HL-60/S4 (cell line): Measurements from ENCODE around the gene SCN8A.
"Not testable (repeated sequence)": the region's sequence is repeated elsewhere in the genome, so short reads cannot be mapped to it uniquely, and the experiment has no call there.

ENCODE experiments used
- in situ Hi-C: fragments of 300-500 bp; cut with MboI; formaldehyde crosslinking; loops from 2 replicates; pipeline ENCODE4 v1.14.3; 2022; ENCODE audit warnings: low sequenced_read_pairs

SCN8A gene

GRCh38 chr12:51591016-51591901 lies at the start of gene SCN8A:
SCN8A (plus strand) TSS chr12:51591233; CDS start chr12:51662818, 71,585 bp downstream.
- in situ Hi-C loops: no loop called here

DNA sequence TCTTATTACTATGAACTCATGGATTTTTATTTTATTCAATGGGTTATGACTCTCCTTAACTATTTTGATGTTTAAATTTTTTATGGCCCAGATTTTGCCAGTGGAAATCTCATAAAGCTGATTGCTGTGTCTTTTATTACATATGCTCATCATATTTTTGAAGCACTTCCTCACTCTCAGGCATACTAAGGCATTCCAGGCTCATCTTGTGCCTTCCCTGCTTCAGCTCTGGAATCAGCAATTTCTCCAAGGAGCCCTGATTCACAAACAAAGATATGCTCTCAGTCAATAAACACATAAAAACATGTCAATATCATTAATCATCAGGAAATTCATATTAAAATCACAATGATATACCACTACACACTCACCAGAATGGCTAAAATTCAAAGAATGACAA lies 44.9 kb upstream of the SCN8A start:
- in situ Hi-C loops: no loop called here

DNA sequence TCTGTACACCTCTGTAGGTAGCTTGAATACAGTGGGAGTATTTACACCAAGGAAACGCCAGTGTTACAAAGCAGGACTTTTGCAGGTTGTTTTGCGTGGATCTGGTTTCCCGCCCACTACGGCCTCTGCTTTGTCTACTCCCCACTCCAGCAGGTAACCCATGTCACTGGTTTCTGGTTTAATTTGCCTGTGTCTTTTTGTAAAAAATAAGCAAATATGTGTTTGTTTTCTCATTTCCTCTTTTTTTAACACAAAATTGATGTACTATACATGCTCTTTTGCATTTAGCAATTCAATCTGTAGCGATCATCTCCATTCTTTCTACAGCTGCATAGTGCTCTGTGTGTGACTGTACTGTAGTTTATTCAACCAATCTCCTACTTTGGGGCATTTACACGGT lies 43.4 kb upstream of the SCN8A start:
- in situ Hi-C loops: no loop called here

DNA sequence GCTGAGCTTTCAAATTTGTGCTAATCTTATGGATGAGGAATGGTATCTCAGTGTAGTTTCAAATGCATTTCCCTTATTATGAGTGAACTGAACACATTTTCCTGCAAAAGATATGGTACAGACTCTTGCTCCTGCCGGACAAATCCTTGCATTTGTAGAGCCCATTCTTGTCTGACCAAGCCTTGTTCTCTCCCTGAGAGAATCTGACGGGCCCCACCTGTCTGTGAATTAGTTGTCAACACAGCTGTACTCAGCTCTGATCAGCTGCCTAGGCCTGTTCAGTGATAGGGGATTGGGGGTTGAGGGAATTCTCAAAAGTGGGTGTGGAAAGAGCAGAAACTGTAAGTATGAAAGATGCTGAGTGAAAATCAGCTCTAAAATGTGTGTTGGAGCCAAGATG lies 42.8 kb upstream of the SCN8A start:
- in situ Hi-C loops: no loop called here

GRCh38 chr12:51549637-51550036 lies 41.4 kb upstream of the SCN8A start:
- in situ Hi-C loops: no loop called here

- in situ Hi-C loops: not testable (repeated sequence)
Measured at GRCh38 chr12:51568271-51569032, 22.6 kb upstream of the SCN8A start.

DNA sequence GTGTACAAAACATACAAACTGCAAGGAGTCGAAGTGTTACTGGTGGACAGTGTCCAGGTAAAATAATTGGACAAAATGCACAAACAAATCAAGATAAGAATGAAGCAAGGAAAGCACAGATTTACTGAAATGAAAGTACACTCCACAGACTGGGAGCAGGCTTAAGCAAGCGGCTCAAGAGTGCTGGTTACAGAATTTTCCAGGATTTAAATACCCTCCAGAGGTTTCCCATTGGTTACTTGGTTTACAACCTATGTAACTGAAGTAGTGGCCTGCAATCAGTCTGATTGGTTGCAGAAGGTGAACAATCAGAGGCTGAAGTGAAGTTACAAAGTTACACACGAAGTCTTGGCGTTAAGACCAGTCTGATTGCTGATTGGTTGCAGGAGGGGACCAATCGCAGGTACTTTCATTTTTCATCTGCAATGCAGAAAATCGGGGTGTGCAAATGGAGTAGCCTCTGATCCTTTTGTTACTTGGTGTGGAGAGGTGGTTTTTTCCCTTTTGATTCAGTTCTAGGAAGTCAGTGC lies 11.6 kb upstream of the SCN8A start:
- in situ Hi-C loops: no loop called here

DNA sequence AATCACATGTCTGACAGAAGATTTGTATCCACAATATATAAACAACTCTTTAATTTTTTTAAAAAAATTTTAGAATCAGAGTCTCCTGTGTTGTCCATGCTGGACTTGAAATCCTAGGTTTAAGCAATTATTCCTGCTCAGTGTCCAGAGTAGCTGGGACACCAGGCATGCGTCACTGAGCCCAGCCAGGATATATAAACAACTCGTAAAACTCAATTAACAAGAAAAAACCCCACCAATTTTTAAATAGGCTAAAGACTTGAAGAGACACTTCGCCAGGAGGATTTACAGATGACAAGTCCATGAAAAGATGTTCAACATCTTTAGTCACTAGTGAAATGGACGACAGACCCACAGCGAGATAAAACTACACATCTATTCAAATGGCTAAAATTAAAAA lies 2.0 kb upstream of the SCN8A start:
- in situ Hi-C loops: no loop called here

DNA sequence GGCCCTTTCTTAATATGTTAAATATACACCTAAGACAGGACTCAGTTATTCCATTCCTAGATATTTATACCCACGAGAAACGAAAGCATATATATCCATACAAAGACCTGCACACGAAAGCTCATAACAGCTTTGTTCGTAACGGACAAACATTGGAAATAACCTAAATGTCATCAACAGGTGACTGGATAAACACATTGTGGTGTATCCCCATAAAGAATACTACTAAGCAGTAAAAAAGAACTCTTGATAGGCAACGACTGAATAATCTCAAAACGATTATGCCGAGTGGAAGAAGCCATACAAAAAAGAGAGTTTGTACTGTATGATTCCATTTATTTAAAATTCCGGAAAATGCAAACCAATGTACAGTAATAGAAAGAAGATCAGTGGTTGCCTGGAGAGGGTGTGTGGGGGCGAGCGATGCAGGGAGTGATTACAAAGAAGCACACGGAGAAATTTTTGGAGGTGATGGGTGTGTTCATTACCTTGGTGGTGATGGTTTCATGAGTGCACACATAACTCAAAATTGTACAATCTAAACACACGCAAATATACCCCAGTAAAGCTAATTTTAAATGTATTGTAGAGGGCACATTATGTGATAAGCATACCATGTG lies 1.4 kb upstream of the SCN8A start:
- in situ Hi-C loops: no loop called here

- in situ Hi-C loops: no loop called here
Measured at GRCh38 chr12:51590347-51591015, 552 bp upstream of the SCN8A start.

DNA sequence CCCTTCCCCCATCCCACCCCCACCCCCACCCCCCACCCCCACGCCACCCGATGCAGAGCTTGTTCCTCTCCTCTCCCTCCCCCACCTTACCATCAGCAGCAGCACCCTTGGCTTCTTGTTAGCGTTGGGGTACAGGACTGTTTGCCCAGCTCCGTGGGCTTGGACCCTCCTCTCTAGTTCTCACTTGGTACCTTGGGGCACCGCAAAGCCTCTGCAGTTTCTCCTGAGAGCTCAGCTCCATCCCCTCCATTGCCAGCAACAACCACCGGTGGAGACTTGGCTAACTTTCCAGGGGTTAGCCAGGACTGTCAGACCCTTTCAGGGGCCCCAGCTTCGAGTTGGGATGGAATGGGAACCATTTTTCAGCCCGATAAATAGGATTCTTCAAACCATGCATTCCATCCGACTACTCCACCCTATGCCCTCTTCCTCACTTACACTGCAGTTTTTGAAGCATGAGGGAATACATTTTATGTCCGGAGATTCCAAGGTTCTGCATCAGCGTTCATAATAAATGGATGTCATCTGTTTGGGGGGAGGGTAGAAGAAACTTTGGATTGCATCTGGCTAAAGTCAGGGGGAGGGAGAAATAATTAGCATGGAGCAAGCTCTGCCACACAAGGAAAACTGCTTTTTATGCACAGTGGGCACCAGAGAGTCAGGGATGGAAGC lies 1.1 kb downstream of the SCN8A start:
- in situ Hi-C loops: no loop called here

DNA sequence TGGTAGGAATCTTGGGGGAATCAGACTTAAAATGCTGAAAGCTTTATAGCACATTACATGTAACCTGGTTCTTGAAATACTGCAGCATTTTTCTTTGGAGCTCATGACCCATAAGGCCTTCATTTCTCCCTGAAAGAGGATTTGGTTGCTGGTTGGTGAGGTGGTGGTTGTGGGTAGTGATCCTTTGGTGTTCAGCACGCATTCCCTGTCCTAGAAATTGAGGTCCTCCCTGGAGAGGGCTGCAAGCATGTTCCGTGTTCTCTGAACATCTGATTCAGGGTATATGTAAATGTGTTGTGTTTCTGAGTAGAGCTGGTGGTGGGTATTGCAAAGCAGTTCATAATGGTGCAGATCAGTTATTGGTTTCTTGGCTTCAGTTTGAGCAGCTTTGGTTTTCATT lies 2.0 kb downstream of the SCN8A start:
- in situ Hi-C loops: no loop called here

DNA sequence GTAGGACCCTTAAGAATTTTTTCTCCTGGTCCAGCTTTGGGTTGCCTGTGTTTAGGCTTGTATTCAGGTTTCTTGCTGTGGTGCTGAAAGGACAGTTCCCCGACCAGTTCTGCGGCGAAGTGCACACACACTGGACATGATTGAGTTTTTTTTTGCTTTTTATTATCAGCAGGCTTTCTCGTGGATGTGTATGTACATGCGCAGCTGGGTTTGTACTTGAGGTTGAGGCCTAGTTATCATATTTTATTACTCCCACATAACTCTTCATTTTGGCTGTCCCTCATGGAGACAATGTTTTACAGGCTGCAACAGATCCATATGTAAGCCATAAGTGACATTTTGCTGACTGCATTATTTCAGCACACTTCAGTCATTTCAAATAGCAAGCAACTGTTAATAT lies 2.5 kb downstream of the SCN8A start:
- in situ Hi-C loops: no loop called here

DNA sequence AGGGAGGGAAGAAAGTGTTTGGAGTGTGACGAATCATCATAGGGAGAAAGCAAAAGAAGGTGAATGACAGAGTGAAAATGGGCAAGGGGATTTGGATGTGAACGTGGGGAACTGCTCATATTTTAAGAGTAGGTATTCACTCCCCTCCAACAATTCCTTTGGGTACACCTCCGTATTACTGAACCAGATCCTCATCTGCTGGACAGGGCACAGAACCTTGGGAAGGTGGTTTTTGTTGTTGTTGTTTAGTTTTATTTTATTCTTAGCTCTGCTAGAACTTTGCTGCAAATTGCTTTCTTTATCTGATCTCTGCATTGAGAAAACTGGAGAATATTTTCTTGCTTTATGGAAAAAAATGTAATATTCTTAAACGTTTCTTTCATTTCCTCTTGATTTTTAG lies 7.1 kb downstream of the SCN8A start:
- in situ Hi-C loops: no loop called here

DNA sequence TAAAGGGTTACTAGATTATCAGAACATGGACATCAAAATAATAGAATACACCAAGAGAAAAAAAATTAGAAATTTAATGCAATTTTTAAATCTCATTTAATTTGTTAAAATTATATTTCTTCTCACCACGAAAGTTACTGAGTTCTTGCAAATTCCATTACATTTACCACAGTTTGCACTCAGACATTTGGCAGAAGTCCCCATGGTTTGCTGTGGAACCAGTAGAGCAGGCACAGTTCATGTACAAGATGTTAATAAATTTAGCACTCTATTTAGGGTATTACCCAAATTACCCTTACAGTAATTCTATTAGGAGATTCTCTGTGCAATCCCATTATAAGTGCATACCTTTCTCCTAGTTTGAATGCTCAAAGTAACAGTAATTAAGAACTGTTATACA lies 9.7 kb downstream of the SCN8A start:
- in situ Hi-C loops: no loop called here

- in situ Hi-C loops: no loop called here
Measured at GRCh38 chr12:51601241-51601640, 10.2 kb downstream of the SCN8A start.

DNA sequence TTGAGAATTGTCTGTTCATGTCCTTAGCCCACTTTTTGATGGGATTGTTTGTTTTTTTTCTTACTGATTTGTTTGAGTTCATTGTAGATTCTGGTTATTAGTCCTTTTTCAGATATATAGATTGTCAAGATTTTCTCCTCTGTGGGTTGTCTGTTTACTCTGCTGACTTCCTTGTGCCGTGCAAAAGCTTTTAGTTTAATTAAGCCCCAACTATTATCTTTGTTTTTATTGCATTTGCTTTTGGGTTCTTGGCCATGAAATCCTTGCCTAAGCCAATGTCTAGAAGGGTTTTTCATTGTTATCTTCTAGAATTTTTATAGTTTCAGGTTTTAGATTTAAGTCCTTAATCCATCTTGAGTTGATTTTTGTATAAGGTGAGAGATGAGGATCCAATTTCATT lies 14.9 kb downstream of the SCN8A start:
- in situ Hi-C loops: not testable (repeated sequence)

DNA sequence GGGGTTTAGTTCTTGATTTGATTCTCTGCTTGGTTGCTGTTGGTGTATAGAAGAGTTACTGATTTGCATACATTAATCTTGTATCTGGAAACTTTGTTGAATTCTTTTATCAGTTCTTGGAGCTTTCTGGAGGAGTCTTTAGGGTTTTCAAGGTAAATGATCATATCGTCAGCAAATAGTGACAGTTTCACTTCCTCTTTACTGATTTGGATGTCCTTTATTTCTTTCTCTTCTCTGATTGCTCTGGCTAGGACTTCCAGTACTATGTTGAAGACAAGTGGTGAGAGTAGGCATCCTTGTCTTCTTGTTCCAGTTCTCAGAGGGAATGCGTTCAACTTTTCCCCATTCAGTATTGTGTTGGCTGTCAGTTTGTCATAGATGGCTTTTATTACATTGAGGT lies 16.2 kb downstream of the SCN8A start:
- in situ Hi-C loops: not testable (repeated sequence)

- in situ Hi-C loops: no loop called here
Measured at GRCh38 chr12:51620448-51620847, 29.4 kb downstream of the SCN8A start.

DNA sequence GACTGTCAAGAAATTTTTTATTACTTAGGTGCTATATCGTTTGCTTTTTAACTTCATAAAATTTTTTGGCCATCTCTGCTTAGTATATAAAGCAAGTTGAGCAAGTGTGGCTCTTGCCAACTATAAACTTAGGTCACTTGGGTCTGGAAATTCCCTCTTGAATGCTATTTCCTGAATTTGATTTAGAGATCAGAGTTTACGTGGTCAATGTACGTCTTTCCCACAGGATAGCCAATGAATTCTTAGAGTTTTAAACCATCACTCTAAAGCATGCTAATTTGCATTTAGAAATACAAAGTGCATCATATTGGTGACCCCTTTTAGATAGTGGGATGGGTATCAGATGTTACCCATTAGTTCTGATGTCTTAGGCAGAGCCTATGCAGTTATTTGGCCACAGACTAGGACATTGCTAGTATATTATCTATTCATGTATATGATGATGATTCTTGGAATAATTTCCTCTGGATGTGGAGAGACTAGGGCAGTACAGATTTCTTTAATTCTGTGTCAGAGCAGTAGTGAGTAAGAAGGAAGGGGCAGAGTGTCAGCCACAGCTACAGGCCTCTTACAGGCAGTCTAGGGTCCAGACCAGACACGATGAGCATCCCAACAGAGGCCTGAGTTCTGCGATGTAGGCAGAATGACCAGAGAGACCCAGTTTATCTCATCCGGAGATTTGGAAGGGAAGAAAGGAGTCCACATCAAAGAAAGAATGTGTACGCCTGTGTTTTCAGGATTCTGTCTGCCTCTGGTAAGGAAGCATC lies 30.3 kb downstream of the SCN8A start:
- in situ Hi-C loops: no loop called here
